ENCODE results near the gene STOML1.

Gene STOML1

GRCh38 chr15:73986055-73986775 lies 5.9 kb downstream of the STOML1 start:
- TF ChIP-seq ZFX (IDR thresholded peaks at IDR 0.05): no peak
- TF ChIP-seq CTCF (conservative IDR thresholded peaks at IDR 0.05): no peak
- H3K27ac ChIP-seq: no peak overlapping the region

- no peak for TF ChIP-seq CTCF (conservative IDR thresholded peaks at IDR 0.05)
- no peak for TF ChIP-seq ZFX (IDR thresholded peaks at IDR 0.05)
- H3K27ac ChIP-seq: no peak overlapping the region
Observed at GRCh38 chr15:73985101-73985873, 6.8 kb downstream of the STOML1 start.

- TF ChIP-seq ZFX (IDR thresholded peaks at IDR 0.05): no peak
- TF ChIP-seq CTCF (conservative IDR thresholded peaks at IDR 0.05): no peak
Observed at GRCh38 chr15:73984208-73984979, 7.7 kb downstream of the STOML1 start.

GRCh38 chr15:73983773-73984172 lies 8.3 kb downstream of the STOML1 start:
- no peak for TF ChIP-seq ZFX (IDR thresholded peaks at IDR 0.05)
- no peak for TF ChIP-seq CTCF (conservative IDR thresholded peaks at IDR 0.05)
- H3K27ac ChIP-seq: peak overlapping the region; percentile 47

More at GRCh38 chr15:73984208-73984979, 7.7 kb downstream of the STOML1 start:
- H3K27ac ChIP-seq: no peak overlapping the region

GRCh38 chr15:73983211-73983727 lies 8.8 kb downstream of the STOML1 start:
- TF ChIP-seq CTCF (conservative IDR thresholded peaks at IDR 0.05): no peak
- 0 out of 2 replicates have a peak, but pooled peaks have one; percentile 20 for TF ChIP-seq ZFX (IDR thresholded peaks at IDR 0.05)
- H3K27ac ChIP-seq: peak overlapping the region; percentile 47

- peak overlapping the region; percentile 47; the same call in 1 of the 2 replicates for H3K27ac ChIP-seq
- TF ChIP-seq ZFX (IDR thresholded peaks at IDR 0.05): no peak
- no peak for TF ChIP-seq CTCF (conservative IDR thresholded peaks at IDR 0.05)
Observed at GRCh38 chr15:73982222-73982962, 9.7 kb downstream of the STOML1 start.

All from C4-2B (cell line).